Measurements from ENCODE around the gene ACOX2.

Gene ACOX2

GRCh38 chr3:58497097-58497496, 39.9 kb downstream of the ACOX2 start:
- DNase-seq = no peak

GRCh38 chr3:58496206-58496857, 40.7 kb downstream of the ACOX2 start:
- DNase-seq = no peak

GRCh38 chr3:58495101-58495500, 41.9 kb downstream of the ACOX2 start:
- no peak for DNase-seq

GRCh38 chr3:58494107-58494506, 42.9 kb downstream of the ACOX2 start:
- no peak for DNase-seq

GRCh38 chr3:58492494-58492905, 44.5 kb downstream of the ACOX2 start:
- DNase-seq = no peak

GRCh38 chr3:58491506-58492402, 45.2 kb downstream of the ACOX2 start, which contains the start of gene KCTD6:
Gene KCTD6 (plus strand): TSS chr3:58492096. CDS start chr3:58498756, 6,660 bp downstream.
- DNase-seq = peak; percentile 33

GRCh38 chr3:58490860-58491501, 46.0 kb downstream of the ACOX2 start:
- DNase-seq = no peak

- DNase-seq = no peak
These were observed 48.0 kb downstream of the ACOX2 start for GRCh38 chr3:58488967-58489366.

GRCh38 chr3:58487140-58487886, 49.7 kb downstream of the ACOX2 start:
- no peak for DNase-seq

GRCh38 chr3:58485801-58486435, 51.1 kb downstream of the ACOX2 start:
- DNase-seq = no peak

GRCh38 chr3:58484722-58485069, 52.3 kb downstream of the ACOX2 start:
- DNase-seq = no peak

GRCh38 chr3:58484045-58484721, 52.8 kb downstream of the ACOX2 start:
- no peak for DNase-seq

GRCh38 chr3:58482917-58483636, 53.9 kb downstream of the ACOX2 start:
- DNase-seq = no peak

GRCh38 chr3:58480309-58480708, 56.7 kb downstream of the ACOX2 start:
- DNase-seq = no peak

- DNase-seq = no peak
These were observed 58.2 kb downstream of the ACOX2 start for GRCh38 chr3:58478781-58479180.

GRCh38 chr3:58474967-58475578, 61.9 kb downstream of the ACOX2 start:
- no peak for DNase-seq

- no peak for DNase-seq
These were observed 62.6 kb downstream of the ACOX2 start for GRCh38 chr3:58474348-58474911.

GRCh38 chr3:58473275-58473674, 63.7 kb downstream of the ACOX2 start:
- no peak for DNase-seq

- DNase-seq = peak; percentile 1
These were observed 65.7 kb downstream of the ACOX2 start for GRCh38 chr3:58471025-58471887.
